ENCODE data around the gene C21orf58.

The C21orf58 gene

GRCh38 chr21:46253610-46254124, 70.0 kb downstream of the C21orf58 start:
- DNase-seq, result no peak

GRCh38 chr21:46252840-46253239, 70.8 kb downstream of the C21orf58 start:
- no peak for DNase-seq
